ENCODE results near the gene CENPU. TPM values are rescaled to one million over a fixed set of nuclear protein-coding genes. Genes with fewer than 3 reads are reported as not detected.

CENPU gene
- total and polyA plus RNA-seq, 2 experiments from 2014 or later = 88.3 to 186 TPM

- H3K9me2 ChIP-seq (ENCODE audit: insufficient read depth) = no peaks in the 10 kb centered on the region
- H3F3A ChIP-seq (replicated peaks; ENCODE audit: low read depth) = no peaks in the 10 kb centered on the region
- H3K36me3 ChIP-seq (ENCODE audit: insufficient read depth) = no peaks in the 10 kb centered on the region
- no peak for DNase-seq (ENCODE audit: low spot score)
- peaks cover 28% of the 10 kb centered on the region for H4K20me1 ChIP-seq (replicated peaks; ENCODE audit: insufficient read depth)
- peak overlapping the region; percentile 94 for H3K4me2 ChIP-seq
- no peak overlapping the region for H2AFZ ChIP-seq
- Mint-ChIP-seq H3K27ac (no peak overlapping the region), H3K36me3 (ENCODE audit: low read depth) (peaks cover 29% of the 10 kb centered on the region), H3K9me3 (no peaks in the 10 kb centered on the region; the same call in 2 of the 3 replicates), H3K4me1 (peaks cover 64% of the 10 kb centered on the region), H3K4me3 (peak overlapping the region; percentile 84), H3K27me3 (ENCODE audit: insufficient read depth, low read depth, poor library complexity) (peaks cover 10% of the 10 kb centered on the region)
- H3K79me2 ChIP-seq (replicated peaks; ENCODE audit: insufficient read depth) = peaks cover 66% of the 10 kb centered on the region
- H3K27me3 ChIP-seq (ENCODE audit: insufficient read depth) = no peaks in the 10 kb centered on the region
- peak overlapping the region; percentile 82 for H3K4me3 ChIP-seq
- peaks cover 66% of the 10 kb centered on the region for H3K4me1 ChIP-seq (ENCODE audit: insufficient read depth)
- no peak for ATAC-seq
- TF ChIP-seq REST (IDR thresholded peaks at IDR 0.05; ENCODE audit: unreplicated experiment) (no peak), POLR2AphosphoS5 (IDR thresholded peaks at IDR 0.05; ENCODE audit: low read depth) (no peak), ZNF462 (CRISPR knock-in tag; IDR thresholded peaks at IDR 0.05) (no peak), STAT1 (IDR thresholded peaks at IDR 0.05; ENCODE audit: unreplicated experiment) (no peak), EZH2phosphoT487 (IDR thresholded peaks at IDR 0.05; ENCODE audit: unreplicated experiment) (no peak)
- H3K27ac ChIP-seq (ENCODE audit: low read depth) = no peak overlapping the region; the same call in 1 of the 2 replicates
Observed at GRCh38 chr4:184647266-184648053, 86.4 kb downstream of the CENPU start.

Measured in GM23338 (cell line).